ENCODE results near the gene LIG4. TPM values are rescaled to one million over a fixed set of nuclear protein-coding genes. Genes with fewer than 3 reads are reported as not detected.
"Not testable (repeated sequence)": the region's sequence is repeated elsewhere in the genome, so short reads cannot be mapped to it uniquely, and the experiment has no call there.

Gene LIG4
- total RNA-seq, 4 donors from 2014 or later: 2.0 to 11.0 (median 7.2) TPM

- peak; percentile 84 to 93 for DNase-seq
- TF ChIP-seq CTCF (IDR thresholded peaks at IDR 0.05) (peak in 1 of 4 experiments; percentile 28), POLR2A (IDR thresholded peaks at IDR 0.05) (peak; percentile 16 to 61)
- H3K4me1 ChIP-seq: peaks cover 0 to 10% of the 10 kb centered on the region in 2 donors
Observed at GRCh38 chr13:108218044-108218974, 3.0 kb upstream of the LIG4 start, which contains the start of gene ABHD13. Gene ABHD13, plus strand, starts transcription at chr13:108218392. Its CDS starts 10,827 bp downstream, at chr13:108229219.

DNA sequence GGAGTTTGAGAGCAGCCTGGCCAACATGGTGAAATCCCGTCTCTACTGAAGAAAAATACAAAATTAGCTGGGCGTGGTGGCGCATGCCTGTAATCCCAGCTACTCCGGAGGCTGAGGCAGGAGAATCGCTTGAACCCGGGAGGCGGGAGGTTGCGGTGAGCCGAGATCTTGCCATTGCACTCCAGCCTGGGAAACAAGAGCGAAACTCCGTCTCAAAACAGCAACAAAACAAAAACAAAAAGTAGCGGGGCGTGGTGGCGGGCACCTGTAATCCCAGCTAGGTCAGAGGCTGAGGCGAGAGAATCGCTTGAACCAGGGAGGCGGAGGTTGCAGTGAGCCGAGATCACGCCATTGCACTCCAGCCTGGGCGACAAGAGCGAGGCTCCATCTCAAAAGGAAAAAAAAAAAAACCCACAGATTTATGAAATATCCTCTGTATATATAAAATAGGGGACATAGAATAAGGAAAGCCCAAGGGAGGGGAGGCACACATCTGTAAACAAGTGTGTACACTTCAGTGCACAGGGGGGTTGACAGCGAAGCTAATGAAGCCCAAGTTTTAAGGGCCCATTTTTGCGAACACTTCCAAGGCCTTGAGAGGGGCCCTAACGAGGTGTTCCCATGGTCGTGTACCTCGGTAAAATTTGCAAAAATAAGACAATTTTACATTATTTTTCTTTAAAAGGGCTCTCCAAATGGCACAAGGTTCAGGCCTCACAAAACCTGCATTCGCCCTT, 2.1 kb upstream of the LIG4 start:
- H3K9me3 ChIP-seq; H3K36me3 ChIP-seq; H3K4me1 ChIP-seq; H3K27me3 ChIP-seq; DNase-seq; intact Hi-C loops (cut with DNase I; ENCODE audit: low total_unique reads): not testable (repeated sequence)
- Histone ChIP-seq H3K4me3 (peak overlapping the region; percentile 82 to 94), H3K27ac (peak overlapping the region; percentile 84 to 85)

More at GRCh38 chr13:108218044-108218974, 3.0 kb upstream of the LIG4 start, which contains the start of gene ABHD13:
- Histone ChIP-seq H3K27me3 (no peaks in the 10 kb centered on the region), H3K36me3 (no peaks in the 10 kb centered on the region), H3K4me3 (peak within 1 kb of the TSS; percentile 82 to 94), H3K9me3 (no peaks in the 10 kb centered on the region), H3K27ac (peak within 1 kb of the TSS; percentile 84 to 85)
- intact Hi-C loops (cut with DNase I; ENCODE audit: low total_unique reads): no loop called here

GRCh38 chr13:108214441-108215271, 680 bp downstream of the LIG4 start:
- Histone ChIP-seq H3K27me3 (no peaks in the 10 kb centered on the region), H3K36me3 (no peaks in the 10 kb centered on the region), H3K27ac (peak overlapping the region in 1 of 2 donors; percentile 19), H3K9me3 (no peaks in the 10 kb centered on the region), H3K4me3 (peak overlapping the region; percentile 26 to 40), H3K4me1 (peaks cover 0 to 10% of the 10 kb centered on the region in 2 donors)
- intact Hi-C loops (cut with DNase I; ENCODE audit: low total_unique reads): no loop called here
- TF ChIP-seq CTCF (IDR thresholded peaks at IDR 0.05): no peak
- no peak for TF ChIP-seq POLR2A (IDR thresholded peaks at IDR 0.05)
- peak in 1 of 2 donors; percentile 16 for DNase-seq

- intact Hi-C loops (cut with DNase I; ENCODE audit: low total_unique reads): no loop called here
- Histone ChIP-seq H3K4me1 (peaks cover 0 to 10% of the 10 kb centered on the region in 2 donors), H3K4me3 (no peak overlapping the region), H3K27me3 (no peaks in the 10 kb centered on the region), H3K27ac (no peak overlapping the region), H3K9me3 (no peaks in the 10 kb centered on the region), H3K36me3 (no peaks in the 10 kb centered on the region)
- TF ChIP-seq POLR2A (IDR thresholded peaks at IDR 0.05) (no peak), CTCF (IDR thresholded peaks at IDR 0.05) (no peak)
- no peak for DNase-seq
Observed at GRCh38 chr13:108213946-108214345, 1.4 kb downstream of the LIG4 start.

- H3K9me3 ChIP-seq: no peaks in the 10 kb centered on the region
- peaks cover 0 to 10% of the 10 kb centered on the region in 2 donors for H3K4me1 ChIP-seq
- H3K36me3 ChIP-seq: no peaks in the 10 kb centered on the region
- no peak overlapping the region for H3K27ac ChIP-seq
- DNase-seq: no peak
- intact Hi-C loops (cut with DNase I; ENCODE audit: low total_unique reads): no loop called here
- H3K4me3 ChIP-seq: no peak overlapping the region
- no peak for TF ChIP-seq POLR2A (IDR thresholded peaks at IDR 0.05)
- no peak for TF ChIP-seq CTCF (IDR thresholded peaks at IDR 0.05)
- H3K27me3 ChIP-seq: no peaks in the 10 kb centered on the region
Observed at GRCh38 chr13:108212886-108213285, 2.5 kb downstream of the LIG4 start.
